SJCRH30 (cell line): ENCODE measurements around the gene CACNA1H. TPM values are rescaled to one million over a fixed set of nuclear protein-coding genes. Genes with fewer than 3 reads are reported as not detected.
"Not testable (repeated sequence)": the region's sequence is repeated elsewhere in the genome, so short reads cannot be mapped to it uniquely, and the experiment has no call there.

Experiments
- DNase-seq, 2 experiments: peaks; one replicate each; pipeline ENCODE4 v3.0.0-alpha.2; 2015 to 2020
- H3K27ac ChIP-seq: fragments of 250-450 bp; sonication (Bioruptor Pico); 2 replicates; pipeline ENCODE4 v1.5.1; 2020; ENCODE audit warnings: mild to moderate bottlenecking, moderate library complexity
- H3K27me3 ChIP-seq: fragments of 250-450 bp; sonication (Bioruptor Pico); 2 replicates; pipeline ENCODE4 v1.5.1; 2020; ENCODE audit warnings: mild to moderate bottlenecking, moderate library complexity
- H3K36me3 ChIP-seq: fragments of 250-450 bp; sonication (Bioruptor Pico); 2 replicates; pipeline ENCODE4 v1.5.1; 2020; ENCODE audit warnings: mild to moderate bottlenecking, moderate library complexity
- H3K4me1 ChIP-seq: fragments of 250-450 bp; sonication (Bioruptor Pico); 2 replicates; pipeline ENCODE4 v1.5.1; 2020; ENCODE audit warnings: mild to moderate bottlenecking, moderate library complexity
- H3K4me3 ChIP-seq: fragments of 250-450 bp; sonication (Bioruptor Pico); 2 replicates; pipeline ENCODE4 v1.5.1; 2020; ENCODE audit warnings: mild to moderate bottlenecking, moderate library complexity
- H3K9me3 ChIP-seq: fragments of 250-450 bp; sonication (Bioruptor Pico); replicated peaks from 2 replicates; pipeline ENCODE4 v1.5.1; 2020; ENCODE audit warnings: mild to moderate bottlenecking, moderate library complexity
- total RNA-seq: library from RNA; depleted of rRNA; stranded (reverse); fragments of >200 nt; shearing (Covaris generic); gene quantifications from 2 replicates; pipeline ENCODE4 v1.2.3, GENCODE V29; 2014

CACNA1H gene
- total RNA-seq, 1 experiment from 2014 or later = 1.7 TPM

DNA sequence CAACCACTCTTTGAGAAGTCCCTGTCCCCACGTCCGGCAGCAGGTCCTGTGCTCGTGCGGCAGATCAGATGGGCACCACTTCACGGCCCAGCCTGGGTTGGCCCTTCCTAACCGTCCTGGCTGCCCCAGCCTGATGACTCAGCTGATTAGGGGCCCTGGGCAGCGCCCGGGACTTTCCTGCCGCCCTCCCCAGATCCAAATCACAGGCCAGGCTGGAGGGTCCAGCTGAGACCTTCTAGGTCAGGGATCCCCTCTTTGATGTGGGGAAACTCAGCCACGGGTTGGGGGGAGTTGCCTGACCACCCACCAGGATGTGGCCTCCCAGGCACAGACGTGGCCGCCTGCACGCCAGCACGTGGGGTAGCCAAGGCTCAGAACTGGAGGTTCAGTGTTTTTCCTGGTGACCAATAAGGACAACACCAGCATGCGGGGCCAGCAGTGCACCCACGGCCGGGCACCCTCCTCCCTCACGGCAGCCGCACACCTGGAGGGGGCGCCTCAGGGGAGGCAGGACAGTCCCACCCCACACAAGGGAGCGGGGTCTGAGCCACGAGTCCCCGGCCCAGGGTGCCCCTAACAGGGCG is 72.9 kb downstream of the CACNA1H start:
- not testable (repeated sequence) for H3K4me3 ChIP-seq, H3K9me3 ChIP-seq, H3K4me1 ChIP-seq, DNase-seq, H3K27ac ChIP-seq, H3K36me3 ChIP-seq
- H3K27me3 ChIP-seq = peaks cover 18% of the 10 kb centered on the region

DNA sequence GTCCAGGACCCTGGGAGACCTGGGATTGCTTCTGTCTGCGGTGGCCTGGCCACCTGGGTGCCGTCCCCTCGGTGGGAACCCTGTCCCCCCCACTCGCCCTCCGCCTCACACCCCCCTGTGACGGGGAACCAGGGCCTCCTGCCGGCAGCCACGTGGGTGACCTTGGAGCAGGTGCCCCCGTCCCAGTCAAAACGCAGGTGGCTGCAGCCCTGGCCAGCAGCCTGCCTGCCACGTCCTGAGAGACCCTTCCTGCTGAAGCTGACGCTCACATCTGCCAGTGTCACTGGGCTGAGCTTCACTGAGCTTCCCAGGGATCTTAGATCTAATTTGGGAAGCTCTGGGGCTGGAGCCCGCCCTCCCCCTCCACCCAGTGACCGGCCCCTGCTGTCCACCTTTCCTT is 73.8 kb downstream of the CACNA1H start:
- not testable (repeated sequence) for H3K9me3 ChIP-seq, H3K4me1 ChIP-seq, H3K36me3 ChIP-seq, H3K4me3 ChIP-seq, DNase-seq, H3K27ac ChIP-seq
- H3K27me3 ChIP-seq = peaks cover 18% of the 10 kb centered on the region

DNA sequence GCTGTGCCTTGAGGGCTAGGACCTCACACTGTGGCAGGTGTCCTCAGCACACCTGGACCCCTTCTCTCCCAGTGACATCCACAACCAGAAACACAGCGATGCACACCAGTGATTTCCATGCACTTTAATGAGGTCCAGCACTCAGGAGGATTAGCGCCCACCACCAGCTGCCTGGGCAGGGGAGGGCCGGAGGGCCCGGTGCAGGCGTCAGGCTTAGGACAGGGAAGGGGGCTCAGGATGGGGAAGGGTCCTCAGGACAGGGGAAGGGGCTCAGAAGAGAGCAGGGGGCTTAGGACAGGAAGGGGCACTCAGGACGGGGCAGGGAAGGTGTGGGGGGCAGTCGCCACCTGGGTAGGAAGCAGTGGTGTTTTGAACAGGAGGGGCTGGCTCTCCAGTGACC is 75.3 kb downstream of the CACNA1H start:
- H3K36me3 ChIP-seq, H3K4me1 ChIP-seq, H3K4me3 ChIP-seq, H3K9me3 ChIP-seq, DNase-seq, H3K27ac ChIP-seq: not testable (repeated sequence)
- peaks cover 13% of the 10 kb centered on the region for H3K27me3 ChIP-seq

DNA sequence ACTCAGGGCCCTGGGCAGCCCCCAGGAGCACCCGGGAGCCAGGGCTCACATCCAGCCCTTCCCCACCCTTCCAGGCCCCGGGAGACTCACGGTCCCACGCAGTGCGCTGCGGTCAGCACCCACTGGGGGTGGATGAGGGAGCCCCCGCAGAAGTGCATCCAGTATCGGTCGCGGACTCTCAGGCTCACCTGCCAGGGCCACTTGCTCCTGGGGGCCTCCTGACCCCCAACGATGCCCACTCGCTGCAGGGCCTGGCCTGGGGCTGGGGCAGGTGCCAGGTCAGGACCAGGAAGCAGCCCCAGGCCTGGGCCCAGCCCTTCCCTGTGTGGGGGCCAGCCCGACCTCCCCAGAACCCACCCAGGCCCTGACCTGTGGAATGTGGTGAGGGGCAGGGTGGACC is 76.6 kb downstream of the CACNA1H start:
- H3K27me3 ChIP-seq, H3K36me3 ChIP-seq, H3K4me3 ChIP-seq, DNase-seq, H3K4me1 ChIP-seq, H3K27ac ChIP-seq, H3K9me3 ChIP-seq: not testable (repeated sequence)

DNA sequence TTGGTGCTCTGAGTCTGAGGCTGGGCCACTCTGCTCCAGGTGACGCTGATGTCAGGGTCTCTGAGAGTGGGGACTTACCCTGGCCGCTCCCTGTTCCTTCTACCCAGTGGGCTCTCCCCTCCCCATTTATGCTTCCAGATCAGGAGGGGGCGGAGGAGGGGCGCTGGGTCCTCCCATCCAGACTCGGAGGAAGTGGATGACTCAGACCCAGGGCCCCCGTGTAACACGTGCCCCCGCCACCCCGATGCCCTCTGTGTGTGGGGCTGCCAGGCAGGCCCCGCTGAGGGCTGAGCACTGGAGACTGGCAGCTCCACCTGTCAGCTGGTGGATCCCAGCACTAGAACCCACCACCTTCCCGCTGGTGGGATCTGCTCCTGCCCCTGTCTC is 77.2 kb downstream of the CACNA1H start, which contains the start of gene TPSB2:
TSS of gene TPSB2 (minus strand) at position 101 of the 387 bp plus-strand sequence. CDS start 233 bp downstream, outside the sequence.
- not testable (repeated sequence) for H3K27me3 ChIP-seq, H3K27ac ChIP-seq, H3K9me3 ChIP-seq, H3K4me1 ChIP-seq, H3K4me3 ChIP-seq, DNase-seq, H3K36me3 ChIP-seq

DNA sequence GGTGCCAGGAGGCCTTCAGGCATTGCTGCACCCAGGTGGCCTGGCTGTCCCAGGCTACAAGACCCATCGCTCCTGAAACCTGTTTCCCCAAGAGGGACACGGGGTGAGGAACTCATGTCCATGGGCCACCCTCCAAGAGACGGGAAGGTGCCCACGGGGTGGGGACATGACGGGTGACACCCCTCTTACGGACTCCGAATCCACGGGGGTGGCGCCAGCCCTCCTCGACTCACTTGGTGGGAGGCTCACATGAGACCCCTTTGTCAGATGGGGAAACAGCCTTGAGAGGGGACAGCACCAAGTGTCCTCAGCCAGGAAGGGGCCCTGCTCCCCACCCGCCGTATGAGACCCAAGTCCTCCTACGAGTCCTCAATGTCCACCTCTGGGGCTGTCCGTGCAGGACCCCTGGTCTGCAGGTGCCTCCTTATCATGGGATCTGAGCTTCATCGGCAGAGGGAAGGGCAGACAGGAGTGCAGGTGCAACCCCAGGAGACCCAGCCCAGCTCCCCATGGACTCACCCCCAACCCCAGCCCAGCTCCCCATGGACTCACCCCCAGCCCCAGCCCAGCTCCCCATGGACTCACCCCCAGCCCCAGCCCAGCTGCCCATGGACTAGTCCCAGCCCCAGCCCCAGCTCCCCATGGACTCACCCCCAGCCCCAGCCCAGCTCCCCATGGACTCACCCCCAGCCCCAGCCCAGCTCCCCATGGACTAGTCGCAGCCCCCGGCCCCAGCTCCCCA is 77.7 kb downstream of the CACNA1H start:
- H3K27ac ChIP-seq, H3K27me3 ChIP-seq, DNase-seq, H3K9me3 ChIP-seq, H3K4me1 ChIP-seq, H3K4me3 ChIP-seq, H3K36me3 ChIP-seq: not testable (repeated sequence)

DNA sequence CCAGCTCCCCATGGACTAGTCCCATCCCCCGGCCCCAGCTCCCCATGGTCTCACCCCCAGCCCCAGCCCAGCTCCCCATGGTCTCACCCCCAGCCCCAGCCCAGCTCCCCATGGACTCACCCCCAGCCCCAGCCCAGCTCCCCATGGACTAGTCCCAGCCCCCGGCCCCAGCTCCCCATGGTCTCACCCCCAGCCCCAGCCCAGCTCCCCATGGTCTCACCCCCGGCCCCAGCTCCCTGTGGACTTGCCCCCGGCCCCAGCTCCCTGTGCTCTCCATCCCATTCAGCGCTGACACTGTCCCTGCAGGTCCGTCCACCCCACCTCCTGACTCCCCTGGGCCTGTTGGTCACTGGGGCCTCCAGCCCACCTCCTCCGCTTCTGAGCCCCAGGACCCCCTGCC is 78.4 kb downstream of the CACNA1H start:
- not testable (repeated sequence) for H3K36me3 ChIP-seq, H3K9me3 ChIP-seq, DNase-seq, H3K27ac ChIP-seq, H3K4me3 ChIP-seq, H3K27me3 ChIP-seq, H3K4me1 ChIP-seq

DNA sequence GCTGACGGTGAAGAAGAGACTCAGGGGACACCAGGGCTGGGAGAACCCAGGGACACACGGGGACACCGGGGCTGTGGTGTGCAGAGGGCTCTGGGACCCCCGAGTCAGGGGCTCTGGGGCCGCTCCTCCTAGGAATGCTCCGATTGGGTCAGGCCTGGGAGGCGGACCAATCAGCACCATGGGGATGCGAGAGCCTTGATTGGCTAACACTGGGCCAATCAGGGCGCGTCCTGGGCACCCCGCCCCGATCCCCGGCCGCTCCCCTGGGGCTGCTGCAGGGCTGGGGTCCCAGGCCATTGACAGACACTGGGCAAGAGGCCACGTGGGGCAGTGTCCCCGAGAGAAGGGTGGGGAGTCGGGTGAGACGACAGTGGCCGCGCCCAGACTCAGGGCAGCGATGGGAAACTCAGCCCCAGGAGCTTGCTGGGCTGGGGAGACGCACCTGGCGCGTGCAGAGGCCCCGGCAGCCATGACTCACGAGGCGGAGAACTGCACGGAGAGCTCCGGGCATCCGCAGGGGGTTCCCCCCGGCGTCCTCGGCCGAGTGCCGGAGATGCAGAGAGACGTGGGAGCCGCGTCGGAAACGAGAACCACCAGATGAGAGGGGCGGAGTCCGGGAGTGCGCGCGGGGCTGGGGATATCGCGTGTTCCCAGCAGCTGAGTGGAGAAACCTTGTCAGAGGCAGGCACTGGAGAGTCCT is 79.3 kb downstream of the CACNA1H start:
- not testable (repeated sequence) for H3K27ac ChIP-seq, H3K27me3 ChIP-seq, H3K4me3 ChIP-seq, H3K9me3 ChIP-seq, H3K4me1 ChIP-seq, H3K36me3 ChIP-seq, DNase-seq

DNA sequence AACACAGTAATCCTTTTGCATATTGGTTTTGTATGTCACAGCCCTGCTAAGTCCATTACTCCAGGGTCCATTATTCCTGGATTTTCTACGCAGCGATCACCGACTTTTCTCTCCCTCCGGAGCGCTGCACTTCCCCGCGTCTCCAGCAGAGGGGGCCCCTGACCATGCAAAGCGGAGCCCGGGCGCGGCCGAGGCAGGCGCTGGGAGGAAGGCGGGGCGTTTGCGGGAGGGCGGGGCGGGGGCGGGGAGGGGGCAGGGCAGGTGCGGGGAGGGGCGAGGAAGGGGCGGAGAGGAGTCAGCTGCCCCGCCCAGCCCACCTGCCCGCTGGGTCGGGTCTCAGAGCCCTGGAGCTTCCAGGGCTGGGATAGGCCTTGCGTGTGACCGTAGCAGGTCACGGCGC is 83.8 kb downstream of the CACNA1H start:
- H3K27me3 ChIP-seq, H3K36me3 ChIP-seq, H3K27ac ChIP-seq, DNase-seq, H3K4me3 ChIP-seq, H3K4me1 ChIP-seq, H3K9me3 ChIP-seq: not testable (repeated sequence)

DNA sequence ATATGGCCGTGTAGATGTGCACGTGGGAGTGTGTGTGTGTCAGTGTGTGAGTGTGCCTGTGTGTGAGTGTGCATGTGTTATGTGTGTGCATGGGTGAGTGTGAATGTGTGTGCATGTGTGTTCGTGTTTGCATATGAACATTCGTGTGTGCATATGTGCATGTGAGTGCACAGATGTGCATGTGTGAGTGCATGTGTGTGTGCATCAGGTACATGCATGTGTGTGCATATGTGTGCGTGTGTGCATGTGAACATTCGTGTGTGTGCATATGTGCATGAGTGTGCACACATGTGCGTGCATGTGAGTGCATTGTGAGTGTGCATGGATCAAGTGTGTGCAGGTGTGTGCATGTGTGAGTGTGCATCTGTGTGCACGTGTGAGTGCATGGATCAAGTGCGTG is 85.1 kb downstream of the CACNA1H start:
- Histone ChIP-seq H3K27me3 (no peaks in the 10 kb centered on the region), H3K27ac (no peak overlapping the region), H3K36me3 (no peaks in the 10 kb centered on the region), H3K9me3 (no peaks in the 10 kb centered on the region), H3K4me1 (no peaks in the 10 kb centered on the region), H3K4me3 (no peak overlapping the region)
- no peak for DNase-seq

DNA sequence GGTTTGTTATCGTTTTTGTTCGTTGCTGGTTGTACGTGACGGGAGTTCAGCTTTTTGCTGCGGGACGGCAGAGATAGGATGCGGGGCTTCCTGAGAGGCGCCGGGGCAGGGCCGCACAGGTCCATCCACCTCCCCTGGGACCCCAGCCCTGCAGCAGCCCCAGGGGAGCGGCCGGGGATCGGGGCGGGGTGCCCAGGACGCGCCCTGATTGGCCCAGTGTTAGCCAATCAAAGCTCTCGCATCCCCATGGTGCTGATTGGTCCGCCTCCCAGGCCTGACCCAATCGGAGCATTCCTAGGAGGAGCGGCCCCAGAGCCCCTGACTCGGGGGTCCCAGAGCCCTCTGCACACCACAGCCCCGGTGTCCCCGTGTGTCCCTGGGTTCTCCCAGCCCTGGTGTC is 86.0 kb downstream of the CACNA1H start:
- not testable (repeated sequence) for H3K4me3 ChIP-seq, DNase-seq, H3K36me3 ChIP-seq, H3K4me1 ChIP-seq, H3K27me3 ChIP-seq, H3K27ac ChIP-seq, H3K9me3 ChIP-seq

DNA sequence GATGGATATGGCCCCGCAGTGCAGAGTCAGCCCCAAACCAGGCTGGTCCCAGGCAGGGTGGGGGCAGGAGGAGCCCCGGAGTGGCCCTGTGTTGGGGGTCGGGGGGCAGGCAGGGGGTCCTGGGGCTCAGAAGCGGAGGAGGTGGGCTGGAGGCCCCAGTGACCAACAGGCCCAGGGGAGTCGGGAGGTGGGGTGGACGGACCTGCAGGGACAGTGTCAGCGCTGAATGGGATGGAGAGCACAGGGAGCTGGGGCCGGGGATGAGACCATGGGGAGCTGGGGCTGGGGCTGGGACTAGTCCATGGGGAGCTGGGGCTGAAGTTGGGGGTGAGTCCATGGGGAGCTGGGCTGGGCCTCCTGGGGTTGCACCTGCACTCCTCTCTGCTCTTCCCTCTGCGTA is 86.7 kb downstream of the CACNA1H start:
- H3K27ac ChIP-seq, H3K4me3 ChIP-seq, DNase-seq, H3K27me3 ChIP-seq, H3K9me3 ChIP-seq, H3K36me3 ChIP-seq, H3K4me1 ChIP-seq: not testable (repeated sequence)

DNA sequence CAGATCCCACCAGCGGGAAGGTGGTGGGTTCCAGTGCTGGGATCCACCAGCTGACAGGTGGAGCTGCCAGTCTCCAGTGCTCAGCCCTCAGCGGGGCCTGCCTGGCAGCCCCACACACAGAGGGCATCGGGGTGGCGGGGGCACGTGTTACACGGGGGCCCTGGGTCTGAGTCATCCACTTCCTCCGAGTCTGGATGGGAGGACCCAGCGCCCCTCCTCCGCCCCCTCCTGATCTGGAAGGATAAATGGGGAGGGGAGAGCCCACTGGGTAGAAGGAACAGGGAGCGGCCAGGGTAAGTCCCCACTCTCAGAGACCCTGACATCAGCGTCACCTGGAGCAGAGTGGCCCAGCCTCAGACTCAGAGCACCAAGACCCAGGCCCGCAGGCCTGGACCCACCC is 87.5 kb downstream of the CACNA1H start, which contains the start of gene TPSAB1:
TSS of gene TPSAB1 (plus strand) at position 270 of the 400 bp plus-strand sequence. CDS start 234 bp downstream, outside the sequence.
- not testable (repeated sequence) for H3K4me3 ChIP-seq, H3K27ac ChIP-seq, DNase-seq, H3K27me3 ChIP-seq, H3K36me3 ChIP-seq, H3K9me3 ChIP-seq, H3K4me1 ChIP-seq

DNA sequence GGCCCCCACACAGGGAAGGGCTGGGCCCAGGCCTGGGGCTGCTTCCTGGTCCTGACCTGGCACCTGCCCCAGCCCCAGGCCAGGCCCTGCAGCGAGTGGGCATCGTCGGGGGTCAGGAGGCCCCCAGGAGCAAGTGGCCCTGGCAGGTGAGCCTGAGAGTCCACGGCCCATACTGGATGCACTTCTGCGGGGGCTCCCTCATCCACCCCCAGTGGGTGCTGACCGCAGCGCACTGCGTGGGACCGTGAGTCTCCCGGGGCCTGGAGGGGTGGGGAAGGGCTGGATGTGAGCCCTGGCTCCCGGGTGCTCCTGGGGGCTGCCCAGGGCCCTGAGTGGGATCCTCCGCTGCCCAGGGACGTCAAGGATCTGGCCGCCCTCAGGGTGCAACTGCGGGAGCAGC is 88.2 kb downstream of the CACNA1H start:
- H3K4me3 ChIP-seq = not testable (repeated sequence)

DNA sequence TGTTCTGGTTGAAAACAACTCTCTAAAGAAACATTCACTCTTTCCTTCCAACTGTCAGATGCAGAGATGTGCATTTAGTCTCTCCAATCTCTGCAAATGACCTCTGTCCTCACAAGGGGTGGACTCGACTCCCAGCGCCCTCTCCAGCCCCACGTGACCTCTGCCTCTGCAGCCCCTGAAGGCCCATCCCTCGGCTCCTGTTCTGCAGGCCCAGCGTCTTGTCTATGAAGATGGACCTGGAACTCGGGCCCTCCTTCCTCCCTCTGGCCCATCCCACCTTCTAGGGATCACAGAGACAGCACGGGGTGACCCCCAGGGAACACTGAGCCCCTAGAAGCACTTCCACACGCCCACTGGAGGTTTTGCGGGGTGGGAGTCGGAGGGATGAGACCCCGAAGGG is 90.5 kb downstream of the CACNA1H start:
- H3K27me3 ChIP-seq, H3K4me3 ChIP-seq, DNase-seq, H3K4me1 ChIP-seq, H3K9me3 ChIP-seq, H3K27ac ChIP-seq, H3K36me3 ChIP-seq: not testable (repeated sequence)

More for the DNA sequence above, 88.2 kb downstream of the CACNA1H start:
- H3K36me3 ChIP-seq, DNase-seq, H3K27ac ChIP-seq, H3K27me3 ChIP-seq, H3K9me3 ChIP-seq, H3K4me1 ChIP-seq: not testable (repeated sequence)
